ENCODE data around the gene SMOC2.

- TF ChIP-seq CTCF (IDR thresholded peaks at IDR 0.05; ENCODE audit: poor library complexity) (no peak), EZH2phosphoT487 (IDR thresholded peaks at IDR 0.05; ENCODE audit: low read depth, severe bottlenecking, unreplicated experiment) (no peak)
Observed at GRCh38 chr6:168507297-168507696, 66.3 kb downstream of the SMOC2 start.
